Endothelial cell of umbilical vein (primary cell): ENCODE measurements around the gene TGDS. TPM values are rescaled to one million over a fixed set of nuclear protein-coding genes. Genes with fewer than 3 reads are reported as not detected.

Source experiments
- BruUV-seq: library from RNA; stranded (reverse); fragments of 400-500 nt; replicated peaks from 2 replicates; lab custom pipeline; 2021; lab: Mats Ljungman, UMichigan
- CTCF ChIA-PET: fragments of 300-600, 350-600 bp; sonication (Branson Sonifier 250); formaldehyde crosslinking; loops from one replicate; lab custom pipeline; 2021; ENCODE audit warnings: antibody characterized with exemption, inconsistent platforms; lab: Charles Lee
- POLR2A ChIA-PET: fragments of 300-600, 350-600 bp; sonication (Branson Sonifier 250); formaldehyde crosslinking; loops from one replicate; lab custom pipeline; 2021; ENCODE audit warnings: antibody characterized with exemption, inconsistent platforms; lab: Charles Lee
- DNase-seq: peaks from one replicate; pipeline ENCODE4 v3.0.0-alpha.2; 2011; ENCODE audit warnings: low read depth, low spot score
- FAIRE-seq: peaks from 2 replicates; lab custom pipeline; 2011; peaks lifted over from hg19 to GRCh38; lab: Jason Lieb, UNC
- H2AFZ ChIP-seq: 2 replicates; pipeline ENCODE4 v1.6.0; 2012; ENCODE audit warnings: low read depth, low read length, control low read depth, inconsistent platforms
- H3K27ac ChIP-seq: 2 replicates; pipeline ENCODE4 v1.5.1; 2011; ENCODE audit warnings: low read depth, mild to moderate bottlenecking, control low read depth, low read length, moderate library complexity; ENCODE audit not compliant: insufficient read depth
- H3K27me3 ChIP-seq, 2 experiments: 2 replicates each; pipeline versions ENCODE4 v1.6.0 to v1.6.1; 2011; ENCODE audit warnings: low read length in 2 of 2, mixed read lengths in 1 of 2; ENCODE audit not compliant: control insufficient read depth in 2 of 2, insufficient read depth in 2 of 2
- H3K36me3 ChIP-seq, 2 experiments: 2 replicates in 1 of 2; 3 replicates in 1 of 2; pipeline ENCODE4 v1.5.1; 2011; ENCODE audit warnings: low read length in 2 of 2, mild to moderate bottlenecking in 1 of 2, moderate library complexity in 1 of 2; ENCODE audit not compliant: control insufficient read depth in 2 of 2, insufficient read depth in 2 of 2; ENCODE audit errors: extremely low read depth in 1 of 2
- H3K4me1 ChIP-seq: 3 replicates; pipeline ENCODE4 v1.5.1; 2011; ENCODE audit warnings: mild to moderate bottlenecking, low read length; ENCODE audit not compliant: control insufficient read depth, insufficient read depth; ENCODE audit errors: extremely low read depth
- H3K4me2 ChIP-seq: 2 replicates; pipeline ENCODE4 v1.6.1; 2011; ENCODE audit warnings: low read length, control low read depth, mixed read lengths; ENCODE audit not compliant: insufficient read depth
- H3K4me3 ChIP-seq, 3 experiments: fragments of 200-600 bp in 1 of 3; sonication (generic), shearing (Covaris generic) in 1 of 3; replicated peaks in 1 of 3; 2 replicates each; pipeline ENCODE4 v1.5.1; 2011 to 2016; ENCODE audit warnings: control low read depth in 3 of 3, low read length in 3 of 3, mild to moderate bottlenecking in 2 of 3, inconsistent platforms in 1 of 3, low read depth in 1 of 3, moderate library complexity in 1 of 3; ENCODE audit not compliant: insufficient read depth in 1 of 3
- H3K79me2 ChIP-seq: 2 replicates; pipeline ENCODE4 v1.6.0; 2012; ENCODE audit warnings: low read length, inconsistent platforms; ENCODE audit not compliant: control insufficient read depth, insufficient read depth
- H3K9ac ChIP-seq: replicated peaks from 2 replicates; pipeline ENCODE3; 2011; ENCODE audit warnings: low read length, control low read depth; ENCODE audit not compliant: insufficient read depth; ENCODE audit errors: extremely low read depth
- H3K9me1 ChIP-seq: replicated peaks from 3 replicates; pipeline ENCODE4 v1.6.0; 2011; ENCODE audit warnings: mild to moderate bottlenecking, low read length; ENCODE audit not compliant: control insufficient read depth, insufficient read depth; ENCODE audit errors: extremely low read depth
- H3K9me3 ChIP-seq: replicated peaks from 2 replicates; pipeline ENCODE4 v1.5.1; 2012; ENCODE audit warnings: low read length, inconsistent platforms; ENCODE audit not compliant: control insufficient read depth, insufficient read depth
- H4K20me1 ChIP-seq: replicated peaks from 2 replicates; pipeline ENCODE3; 2011; ENCODE audit warnings: mild to moderate bottlenecking, low read length; ENCODE audit not compliant: control insufficient read depth, insufficient read depth; ENCODE audit errors: extremely low read depth
- EZH2 ChIP-seq: IDR thresholded peaks from 2 replicates; pipeline ENCODE4 v1.6.1; 2012; ENCODE audit warnings: borderline replicate concordance, low read depth, mild to moderate bottlenecking, moderate library complexity, low read length, inconsistent platforms; ENCODE audit not compliant: severe bottlenecking
- FOS ChIP-seq: IDR thresholded peaks from 2 replicates; pipeline ENCODE4 v1.6.1; 2011; ENCODE audit warnings: mild to moderate bottlenecking, low read length, moderate library complexity, borderline replicate concordance; ENCODE audit not compliant: insufficient read depth
- GATA2 ChIP-seq: IDR thresholded peaks from 2 replicates; pipeline ENCODE4 v1.7.0; 2011; ENCODE audit warnings: low read depth, mild to moderate bottlenecking, moderate library complexity, mixed read lengths, low read length; ENCODE audit not compliant: insufficient read length, insufficient read depth
- JUN ChIP-seq: IDR thresholded peaks from 2 replicates; pipeline ENCODE4 v1.6.1; 2011; ENCODE audit warnings: borderline replicate concordance, low read depth; ENCODE audit not compliant: insufficient read length, insufficient read depth
- MYC ChIP-seq: IDR thresholded peaks from one replicate; pipeline ENCODE4 v1.6.1; 2011; ENCODE audit warnings: mild to moderate bottlenecking, low read depth, low read length
- POLR2A ChIP-seq: IDR thresholded peaks from 2 replicates; pipeline ENCODE4 v1.6.1; 2012; ENCODE audit warnings: low read depth, mild to moderate bottlenecking, control low read depth, low read length
- POLR2AphosphoS5 ChIP-seq: IDR thresholded peaks from 2 replicates; pipeline ENCODE4 v1.6.1; 2012; ENCODE audit warnings: low read depth, mild to moderate bottlenecking, control low read depth, low read length, moderate library complexity; ENCODE audit not compliant: insufficient read depth
- dilution Hi-C: fragments of 300-500 bp; cut with MboI; formaldehyde crosslinking; loops from one replicate; pipeline ENCODE4 v1.15.0; 2019; ENCODE audit warnings: low sequenced_read_pairs; ENCODE audit not compliant: extremely low pct_ligation_motif_present
- intact Hi-C: fragments of 100-400 bp; cut with micrococcal nuclease; formaldehyde crosslinking; loops from one replicate; pipeline ENCODE4 v1.10.0; 2022
- polyA plus RNA-seq, 4 experiments: library from polyadenylated mRNA; depleted of rRNA in 3 of 4; stranded (reverse) in 3 of 4; unstranded in 1 of 4; fragments of >200 nt; gene quantifications; 2 replicates each; pipeline versions ENCODE4 v1.2.1 to v1.2.3, GENCODE V29; 2011 to 2012; ENCODE audit warnings: missing spikeins in 1 of 4
- total RNA-seq: library from RNA; stranded (reverse); gene quantifications from 2 replicates; pipeline ENCODE4 v1.2.3, GENCODE V29; 2021
- TF ChIP-seq, protein P1 (sequence below): IDR thresholded peaks from 2 replicates; pipeline ENCODE4 v1.6.1; 2011; ENCODE audit not compliant: insufficient read depth, insufficient read length
- TF ChIP-seq, protein P2 (sequence below), 2 donors: IDR thresholded peaks; 1 replicate in 1 of 2; 2 replicates in 1 of 2; pipeline ENCODE4 v1.5.1; 2011; ENCODE audit warnings: low read length in 2 of 2, mild to moderate bottlenecking in 2 of 2, moderate library complexity in 2 of 2, control low read depth in 1 of 2, inconsistent platforms in 1 of 2, low read depth in 1 of 2; ENCODE audit not compliant: insufficient read depth in 1 of 2; ENCODE audit errors: extremely low read depth in 1 of 2

Gene TGDS
- total and polyA plus RNA-seq, 2 donors (not counting 3 experiments of a cell fraction or from before 2014, with no cell fraction given): 7.3 to 9.3 TPM

DNA sequence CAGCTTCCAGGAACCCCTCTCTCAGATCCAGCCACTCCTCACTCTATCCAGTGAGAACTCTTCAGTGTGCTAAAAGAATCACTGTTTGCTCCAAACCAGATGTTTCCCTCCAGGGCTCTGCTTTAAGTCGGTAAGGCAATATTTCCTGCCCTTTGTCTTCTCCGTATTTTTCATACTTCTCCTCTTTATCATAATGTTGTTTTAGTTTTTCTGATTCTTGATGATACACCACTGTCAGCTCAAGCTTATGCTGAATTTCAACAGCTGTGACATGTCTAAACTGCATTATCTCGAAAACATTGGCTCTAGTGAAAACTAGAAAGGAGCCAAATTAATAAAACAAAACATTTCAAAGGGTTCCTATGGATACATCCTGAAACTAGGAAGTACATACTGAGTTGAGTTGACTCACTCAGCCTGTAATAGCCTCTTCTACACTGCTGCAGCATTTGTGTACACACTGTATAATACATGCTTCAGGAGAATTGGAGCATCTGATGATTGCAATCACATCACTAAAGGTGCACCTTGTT lies 45.5 kb upstream of the TGDS start:
- POLR2A ChIA-PET: no interaction called here
- peak; percentile 52 for FAIRE-seq
- H2AFZ ChIP-seq: peak overlapping the region; percentile 17

GRCh38 chr13:94640721-94641120 lies 44.8 kb upstream of the TGDS start:
- no TSS peak for BruUV-seq
- H3K4me3 ChIP-seq: no peak overlapping the region
- H3K4me2 ChIP-seq: peak overlapping the region; percentile 66
- no peaks in the 10 kb centered on the region for H3K9me3 ChIP-seq
- FAIRE-seq (no peak), DNase-seq (peak; percentile 15)
- dilution Hi-C loops: no loop called here
- H3K36me3 ChIP-seq: no peaks in the 10 kb centered on the region
- peak overlapping the region; percentile 63 for H3K27ac ChIP-seq
- peaks cover 16% of the 10 kb centered on the region for H3K4me1 ChIP-seq
- H3K27me3 ChIP-seq: no peaks in the 10 kb centered on the region
- peak overlapping the region; percentile 56 for H3K9ac ChIP-seq
- H4K20me1 ChIP-seq: no peaks in the 10 kb centered on the region
- CTCF ChIA-PET: interaction anchor here (0.9 kb wide), 1 partner anchor 16 kb away, joined by 3 read pairs; no protein-coding TSS in a partner anchor
- no peaks in the 10 kb centered on the region for H3K79me2 ChIP-seq
- TF ChIP-seq JUN: no peak
- TF ChIP-seq, protein P1, sequence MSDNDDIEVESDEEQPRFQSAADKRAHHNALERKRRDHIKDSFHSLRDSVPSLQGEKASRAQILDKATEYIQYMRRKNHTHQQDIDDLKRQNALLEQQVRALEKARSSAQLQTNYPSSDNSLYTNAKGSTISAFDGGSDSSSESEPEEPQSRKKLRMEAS: no peak
- TF ChIP-seq, protein P2, sequence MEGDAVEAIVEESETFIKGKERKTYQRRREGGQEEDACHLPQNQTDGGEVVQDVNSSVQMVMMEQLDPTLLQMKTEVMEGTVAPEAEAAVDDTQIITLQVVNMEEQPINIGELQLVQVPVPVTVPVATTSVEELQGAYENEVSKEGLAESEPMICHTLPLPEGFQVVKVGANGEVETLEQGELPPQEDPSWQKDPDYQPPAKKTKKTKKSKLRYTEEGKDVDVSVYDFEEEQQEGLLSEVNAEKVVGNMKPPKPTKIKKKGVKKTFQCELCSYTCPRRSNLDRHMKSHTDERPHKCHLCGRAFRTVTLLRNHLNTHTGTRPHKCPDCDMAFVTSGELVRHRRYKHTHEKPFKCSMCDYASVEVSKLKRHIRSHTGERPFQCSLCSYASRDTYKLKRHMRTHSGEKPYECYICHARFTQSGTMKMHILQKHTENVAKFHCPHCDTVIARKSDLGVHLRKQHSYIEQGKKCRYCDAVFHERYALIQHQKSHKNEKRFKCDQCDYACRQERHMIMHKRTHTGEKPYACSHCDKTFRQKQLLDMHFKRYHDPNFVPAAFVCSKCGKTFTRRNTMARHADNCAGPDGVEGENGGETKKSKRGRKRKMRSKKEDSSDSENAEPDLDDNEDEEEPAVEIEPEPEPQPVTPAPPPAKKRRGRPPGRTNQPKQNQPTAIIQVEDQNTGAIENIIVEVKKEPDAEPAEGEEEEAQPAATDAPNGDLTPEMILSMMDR (IDR thresholded peaks at IDR 0.05; ENCODE audit: extremely low read depth in 1 of 2, insufficient read depth in 1 of 2, low read depth in 1 of 2, low read length in 2 of 2): no peak
- TF ChIP-seq POLR2A: no peak
- no peak for TF ChIP-seq FOS
- TF ChIP-seq POLR2AphosphoS5: no peak
- no peak for TF ChIP-seq MYC
- no peak for TF ChIP-seq EZH2
- TF ChIP-seq GATA2: no peak
- intact Hi-C loops: no loop called here
- H2AFZ ChIP-seq: no peak overlapping the region
- POLR2A ChIA-PET: no interaction called here
- H3K9me1 ChIP-seq: no peaks in the 10 kb centered on the region

More for the DNA sequence above, 45.5 kb upstream of the TGDS start:
- intact Hi-C loops: no loop called here
- TF ChIP-seq, protein P1: no peak
- TF ChIP-seq GATA2 (no peak), JUN (peak; percentile 52), FOS (peak; percentile 21)
- Histone ChIP-seq H3K4me3 (peak overlapping the region in 1 of 3 experiments; percentile 48), H3K27me3 (no peaks in the 10 kb centered on the region), H3K4me1 (peaks cover 16% of the 10 kb centered on the region), H3K4me2 (peak overlapping the region; percentile 66), H3K9ac (peak overlapping the region; percentile 56), H3K79me2 (no peaks in the 10 kb centered on the region), H3K27ac (peak overlapping the region; percentile 63), H3K9me3 (no peaks in the 10 kb centered on the region), H4K20me1 (no peaks in the 10 kb centered on the region), H3K36me3 (no peaks in the 10 kb centered on the region), H3K9me1 (no peaks in the 10 kb centered on the region)
- BruUV-seq: no TSS peak
- peak; percentile 86 for DNase-seq
- CTCF ChIA-PET: interaction anchor here (0.9 kb wide), 2 partner anchors 16 to 18 kb away, joined by 3 read pairs; no protein-coding TSS in a partner anchor
- dilution Hi-C loops: no loop called here
